AG09309 (cell line): Measurements from ENCODE around the gene PSMD13.
"Not testable (repeated sequence)": the region's sequence is repeated elsewhere in the genome, so short reads cannot be mapped to it uniquely, and the experiment has no call there.

Source experiments
- DNase-seq: peaks from one replicate; pipeline ENCODE4 v3.0.0-alpha.2; 2010; ENCODE audit warnings: low read depth
- H3K4me3 ChIP-seq: 2 replicates; pipeline ENCODE4 v1.5.1; 2011; ENCODE audit warnings: mild to moderate bottlenecking, low read depth, low read length, moderate library complexity; ENCODE audit not compliant: control insufficient read depth
- TF ChIP-seq, protein P1 (sequence below): IDR thresholded peaks from 2 replicates; pipeline ENCODE4 v1.5.1; 2011; ENCODE audit warnings: mild to moderate bottlenecking, low read depth, low read length, inconsistent platforms; ENCODE audit not compliant: insufficient read depth, control insufficient read depth; ENCODE audit errors: missing control alignments

Gene PSMD13

GRCh38 chr11:227824-228379, 8.9 kb upstream of the PSMD13 start:
- TF ChIP-seq, protein P1, sequence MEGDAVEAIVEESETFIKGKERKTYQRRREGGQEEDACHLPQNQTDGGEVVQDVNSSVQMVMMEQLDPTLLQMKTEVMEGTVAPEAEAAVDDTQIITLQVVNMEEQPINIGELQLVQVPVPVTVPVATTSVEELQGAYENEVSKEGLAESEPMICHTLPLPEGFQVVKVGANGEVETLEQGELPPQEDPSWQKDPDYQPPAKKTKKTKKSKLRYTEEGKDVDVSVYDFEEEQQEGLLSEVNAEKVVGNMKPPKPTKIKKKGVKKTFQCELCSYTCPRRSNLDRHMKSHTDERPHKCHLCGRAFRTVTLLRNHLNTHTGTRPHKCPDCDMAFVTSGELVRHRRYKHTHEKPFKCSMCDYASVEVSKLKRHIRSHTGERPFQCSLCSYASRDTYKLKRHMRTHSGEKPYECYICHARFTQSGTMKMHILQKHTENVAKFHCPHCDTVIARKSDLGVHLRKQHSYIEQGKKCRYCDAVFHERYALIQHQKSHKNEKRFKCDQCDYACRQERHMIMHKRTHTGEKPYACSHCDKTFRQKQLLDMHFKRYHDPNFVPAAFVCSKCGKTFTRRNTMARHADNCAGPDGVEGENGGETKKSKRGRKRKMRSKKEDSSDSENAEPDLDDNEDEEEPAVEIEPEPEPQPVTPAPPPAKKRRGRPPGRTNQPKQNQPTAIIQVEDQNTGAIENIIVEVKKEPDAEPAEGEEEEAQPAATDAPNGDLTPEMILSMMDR = no peak
- DNase-seq = no peak
- H3K4me3 ChIP-seq = no peak overlapping the region

GRCh38 chr11:230431-230830, 6.3 kb upstream of the PSMD13 start:
- H3K4me3 ChIP-seq = no peak overlapping the region
- TF ChIP-seq, protein P1 = no peak
- DNase-seq = no peak

DNA sequence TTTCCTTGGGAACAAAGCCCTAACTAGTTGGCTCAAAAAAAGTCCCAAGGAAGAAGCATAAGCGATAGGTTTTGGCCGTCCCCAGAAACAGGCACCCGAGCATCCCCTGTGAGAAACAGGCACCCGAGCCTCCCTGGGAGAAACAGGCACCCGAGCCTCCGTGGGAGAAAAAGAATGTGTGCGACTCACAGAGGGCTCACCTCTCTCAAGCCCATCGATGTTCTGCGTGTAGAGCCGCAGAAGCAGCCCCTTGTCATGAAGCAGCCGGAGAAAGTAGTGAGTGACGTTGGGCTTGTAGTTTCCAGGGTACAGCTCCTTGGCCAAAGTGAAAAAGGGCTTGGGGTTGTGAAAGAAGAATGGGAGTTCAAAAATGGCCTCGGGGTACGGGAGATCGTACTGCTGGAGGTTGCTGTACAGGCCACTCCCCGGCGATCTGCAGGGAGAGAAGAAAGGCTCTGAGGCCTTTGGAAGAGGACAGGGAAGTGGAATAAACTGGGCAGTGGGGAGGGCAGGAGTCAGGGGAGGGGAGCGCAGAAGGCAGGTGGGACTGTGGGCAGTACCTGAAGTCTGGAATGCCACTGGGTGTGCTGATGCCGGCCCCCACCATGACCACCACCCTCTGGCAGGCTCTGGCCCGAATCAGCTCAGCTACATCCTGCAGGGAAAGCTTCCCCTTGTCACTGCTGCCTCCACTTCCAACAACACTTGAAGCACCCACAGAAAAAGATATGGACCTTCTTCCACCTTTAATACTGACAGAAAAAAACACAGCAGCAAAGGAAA, 3.8 kb upstream of the PSMD13 start:
- no peak overlapping the region for H3K4me3 ChIP-seq
- DNase-seq = no peak
- TF ChIP-seq, protein P1 = no peak

GRCh38 chr11:235180-235579, 1.6 kb upstream of the PSMD13 start:
- DNase-seq = no peak
- TF ChIP-seq, protein P1 = no peak
- peak overlapping the region; percentile 85; the same call in 1 of the 2 replicates for H3K4me3 ChIP-seq

DNA sequence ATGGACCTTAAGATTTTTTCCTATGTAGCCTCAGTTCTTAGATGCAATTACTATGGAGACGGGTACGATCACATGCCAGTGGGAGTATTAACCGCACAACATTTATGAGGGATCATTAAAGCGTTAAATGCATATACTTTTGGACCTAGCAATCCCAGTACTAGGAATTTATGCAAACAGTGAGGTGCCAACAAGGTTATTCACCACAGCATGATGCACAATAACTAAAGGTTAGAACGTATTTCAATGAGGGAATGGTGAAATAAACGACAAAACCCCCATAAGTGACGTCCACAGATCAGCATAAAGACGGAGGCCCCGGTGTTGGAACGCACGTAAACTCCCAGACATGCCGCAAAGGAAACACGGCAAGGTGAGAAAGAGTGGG, 1.2 kb upstream of the PSMD13 start:
- DNase-seq = no peak
- peak overlapping the region; percentile 85 for H3K4me3 ChIP-seq
- TF ChIP-seq, protein P1 = no peak

GRCh38 chr11:235997-236773, 591 bp upstream of the PSMD13 start, which contains the start of gene SIRT3:
TSS of gene SIRT3 (minus strand) at chr11:236342. CDS start at chr11:236328, 14 bp downstream.
- TF ChIP-seq, protein P1 = no peak
- peak; percentile 7 for DNase-seq
- H3K4me3 ChIP-seq = peak within 1 kb of the TSS; percentile 91

DNA sequence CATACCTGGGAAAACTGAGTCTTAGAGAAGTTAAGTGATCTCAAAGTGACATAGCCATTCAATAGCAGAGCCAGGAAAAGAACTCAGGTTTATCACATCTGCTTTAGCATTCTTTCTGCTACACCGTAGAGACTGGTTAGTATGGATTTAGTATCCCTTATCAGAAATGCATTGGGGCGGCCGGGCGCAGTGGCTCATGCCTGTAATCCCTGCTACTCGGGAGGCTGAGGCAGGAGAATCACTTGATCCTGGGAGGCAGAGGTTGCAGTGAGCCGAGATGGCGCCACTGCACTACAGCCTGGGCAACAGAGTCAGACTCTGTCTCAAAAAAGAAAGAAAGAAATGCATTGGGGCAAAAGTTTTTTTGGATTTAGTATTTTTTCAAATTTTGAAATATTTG, 1.6 kb downstream of the PSMD13 start:
- not testable (repeated sequence) for H3K4me3 ChIP-seq

More for the DNA sequence above, 1.6 kb downstream of the PSMD13 start:
- DNase-seq = not testable (repeated sequence)
